Suprapubic skin (tissue), 3 donors: ENCODE results near the gene ZAR1.

Experiments used
- CTCF ChIP-seq, 2 donors: fragments of 200-600 bp in 1 of 2; fragments of 450-650 bp in 1 of 2; sonication (generic) in 1 of 2; IDR thresholded peaks; one replicate each; pipeline ENCODE4 v1.5.1; 2016 to 2019; ENCODE audit warnings: antibody characterized with exemption in 2 of 2, mild to moderate bottlenecking in 1 of 2, moderate library complexity in 1 of 2
- POLR2A ChIP-seq, 2 donors: fragments of 450-650 bp; IDR thresholded peaks; one replicate each; pipeline ENCODE4 v1.6.1; 2017; ENCODE audit warnings: antibody characterized with exemption in 2 of 2, mild to moderate bottlenecking in 2 of 2, moderate library complexity in 2 of 2

- TF ChIP-seq CTCF (IDR thresholded peaks at IDR 0.05): no peak
- no peak for TF ChIP-seq POLR2A (IDR thresholded peaks at IDR 0.05)
Observed at GRCh38 chr4:48462363-48462762, 27.7 kb upstream of the ZAR1 start.
